ENCODE results near the gene CLPSL2.

DNA sequence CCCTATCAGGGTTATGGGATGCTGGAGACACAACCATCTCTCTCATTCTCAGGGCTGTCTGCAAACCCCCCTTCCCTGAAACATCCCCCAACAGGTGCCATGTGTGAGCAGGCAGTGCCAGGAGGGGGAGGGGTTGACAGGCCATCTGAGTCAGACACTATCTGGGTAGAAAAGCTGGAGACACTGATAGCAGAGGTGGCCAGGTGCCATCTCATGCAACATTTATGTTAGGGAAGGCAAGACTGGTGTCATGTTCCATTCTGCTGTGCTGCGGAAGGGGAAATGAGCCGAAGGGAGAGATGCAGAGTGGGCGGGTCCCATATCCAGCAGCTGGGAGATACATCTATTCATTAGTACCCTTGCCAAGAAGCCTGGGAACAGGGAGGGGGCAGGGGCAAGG, 32.3 kb downstream of the CLPSL2 start:
- no peak for TF ChIP-seq CTBP1 (IDR thresholded peaks at IDR 0.05; ENCODE audit: borderline replicate concordance)
- TF ChIP-seq FOXA1 (IDR thresholded peaks at IDR 0.05): no peak
- TF ChIP-seq SP1 (IDR thresholded peaks at IDR 0.05): no peak
- no peak for TF ChIP-seq TARDBP (IDR thresholded peaks at IDR 0.05)
- no peak for TF ChIP-seq HDGF (IDR thresholded peaks at IDR 0.05; ENCODE audit: borderline replicate concordance)
- TF ChIP-seq ELF4 (IDR thresholded peaks at IDR 0.05): no peak
- TF ChIP-seq NFRKB (IDR thresholded peaks at IDR 0.05): no peak
- TF ChIP-seq, protein P1, sequence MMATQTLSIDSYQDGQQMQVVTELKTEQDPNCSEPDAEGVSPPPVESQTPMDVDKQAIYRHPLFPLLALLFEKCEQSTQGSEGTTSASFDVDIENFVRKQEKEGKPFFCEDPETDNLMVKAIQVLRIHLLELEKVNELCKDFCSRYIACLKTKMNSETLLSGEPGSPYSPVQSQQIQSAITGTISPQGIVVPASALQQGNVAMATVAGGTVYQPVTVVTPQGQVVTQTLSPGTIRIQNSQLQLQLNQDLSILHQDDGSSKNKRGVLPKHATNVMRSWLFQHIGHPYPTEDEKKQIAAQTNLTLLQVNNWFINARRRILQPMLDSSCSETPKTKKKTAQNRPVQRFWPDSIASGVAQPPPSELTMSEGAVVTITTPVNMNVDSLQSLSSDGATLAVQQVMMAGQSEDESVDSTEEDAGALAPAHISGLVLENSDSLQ (IDR thresholded peaks at IDR 0.05): no peak
- no peak for TF ChIP-seq FOXM1 (IDR thresholded peaks at IDR 0.05; ENCODE audit: borderline replicate concordance)

Measured in HEK293T (cell line).